GM21576 (cell line): Measurements from ENCODE around the gene BCOR.

ENCODE experiments used
- ATAC-seq: cut with Tn5 transposase; IDR thresholded peaks from one replicate; pipeline ENCODE4 v1.9.1; 2021; ENCODE audit warnings: mild to moderate bottlenecking, moderate library complexity; ENCODE audit not compliant: unreplicated experiment

Gene BCOR

GRCh38 chrX:40116925-40117324 is 19.2 kb upstream of the BCOR start:
- ATAC-seq, result no peak

DNA sequence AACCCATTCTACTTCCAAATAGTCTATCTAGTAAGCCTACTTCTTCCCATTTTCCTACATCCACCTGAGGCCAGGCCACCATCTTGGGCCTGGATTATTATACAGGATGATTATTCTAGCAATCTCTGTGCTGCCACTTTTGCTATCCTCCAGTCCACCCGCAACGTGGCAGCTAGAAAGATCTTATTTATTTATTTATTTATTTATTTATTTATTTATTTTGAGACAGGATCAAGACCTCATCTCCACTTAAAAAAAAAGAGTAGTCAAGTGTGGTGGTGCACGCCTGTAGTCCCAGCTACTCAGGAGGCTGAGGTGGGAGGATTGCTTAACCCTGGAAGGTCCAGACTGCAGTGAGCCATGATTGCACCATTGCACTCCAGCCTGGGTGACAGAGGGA is 15.2 kb upstream of the BCOR start:
- no peak for ATAC-seq

- no peak for ATAC-seq
Measured at GRCh38 chrX:40111868-40112267, 14.1 kb upstream of the BCOR start.

DNA sequence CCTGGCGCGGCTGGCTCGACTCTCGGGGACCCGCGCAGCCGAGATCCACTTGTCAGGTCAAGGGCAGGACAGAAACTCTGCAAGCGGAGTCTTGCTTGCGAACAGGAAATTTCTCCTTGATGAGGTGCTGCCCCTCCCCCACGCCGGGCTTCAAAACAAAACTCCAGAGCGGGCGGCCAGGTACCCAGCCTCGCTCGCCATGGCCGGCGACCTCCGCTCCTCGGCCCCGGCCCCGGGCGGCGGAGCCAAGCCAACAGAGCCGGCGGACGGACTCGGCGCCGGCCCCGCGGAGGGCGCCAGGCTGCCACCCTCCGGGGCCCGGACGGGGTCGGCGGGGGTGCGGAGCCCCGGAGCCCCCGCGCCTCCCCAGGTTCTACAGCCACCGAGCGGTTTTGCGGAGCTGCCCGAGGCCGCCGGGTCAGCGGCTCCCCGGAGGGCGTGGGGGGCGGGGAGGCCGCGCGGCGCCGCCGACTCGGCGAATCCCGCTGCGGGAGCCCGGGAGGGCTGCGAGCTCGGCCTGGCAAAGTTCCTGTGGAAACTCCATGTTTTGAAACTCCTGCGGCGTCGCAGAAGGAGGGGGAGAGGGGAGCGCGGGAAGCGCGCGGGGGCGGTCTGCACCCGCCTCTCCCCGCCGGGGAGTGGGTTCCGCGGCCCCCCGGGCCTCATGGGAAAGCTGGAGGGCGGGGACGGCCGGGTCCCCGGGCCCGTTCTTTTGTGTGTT is 11.7 kb upstream of the BCOR start:
- no peak for ATAC-seq

DNA sequence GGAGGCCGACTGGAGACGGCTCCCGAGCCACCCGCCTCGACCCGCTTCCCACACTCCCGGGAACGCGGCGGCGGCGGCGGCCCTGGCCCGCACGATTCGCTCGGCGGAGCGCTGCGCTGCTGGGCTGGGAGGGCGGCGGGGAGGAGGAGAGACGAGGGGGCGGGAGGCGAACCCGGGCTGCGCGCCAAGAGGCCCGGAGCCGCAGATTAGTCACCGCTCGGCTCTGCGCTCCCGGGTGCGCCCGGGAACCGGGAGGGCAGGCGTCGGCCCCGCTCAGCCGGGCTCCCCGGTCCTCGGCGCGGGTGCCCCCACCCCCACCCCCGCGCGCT is 11.2 kb upstream of the BCOR start:
- ATAC-seq, result no peak

DNA sequence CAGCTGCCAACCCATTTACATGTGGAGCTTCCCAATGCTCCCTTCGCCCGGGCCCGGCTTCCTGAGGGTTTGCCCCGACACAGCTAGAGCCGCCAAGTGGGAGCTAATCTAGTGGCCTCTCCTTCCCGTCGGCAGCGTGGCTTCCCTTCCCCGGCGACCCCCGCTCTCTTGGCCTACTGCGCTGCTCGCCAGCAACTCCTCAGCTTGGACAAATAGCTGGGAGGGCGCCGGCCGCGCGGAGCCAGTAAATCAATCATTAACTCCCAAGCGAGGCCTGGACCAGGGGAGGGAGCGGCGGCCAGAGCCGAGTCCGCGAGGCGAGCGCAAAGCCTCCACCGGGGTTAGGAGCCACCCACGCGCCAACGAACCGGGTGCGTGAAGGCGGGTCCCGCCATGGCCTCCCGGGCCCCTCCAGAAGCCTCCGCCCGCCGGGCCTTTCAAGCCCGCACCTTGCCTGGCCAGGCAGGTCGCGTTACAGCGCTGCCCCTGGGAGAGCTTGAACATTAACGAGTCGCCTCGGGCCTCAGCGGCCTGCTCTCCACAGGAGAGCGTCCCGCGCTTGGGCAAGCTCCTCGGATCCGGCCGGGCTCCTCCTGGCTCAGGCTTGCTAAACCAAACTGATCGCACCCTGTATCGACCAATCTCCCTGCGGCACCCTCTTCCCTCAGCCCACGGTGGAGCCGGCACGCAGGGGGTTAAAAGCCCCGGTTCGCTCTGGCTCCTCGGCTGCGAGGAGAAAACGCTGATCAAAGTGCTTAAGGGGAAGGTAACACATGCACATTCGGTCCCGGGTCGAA is 10.6 kb upstream of the BCOR start:
- ATAC-seq, result no peak

DNA sequence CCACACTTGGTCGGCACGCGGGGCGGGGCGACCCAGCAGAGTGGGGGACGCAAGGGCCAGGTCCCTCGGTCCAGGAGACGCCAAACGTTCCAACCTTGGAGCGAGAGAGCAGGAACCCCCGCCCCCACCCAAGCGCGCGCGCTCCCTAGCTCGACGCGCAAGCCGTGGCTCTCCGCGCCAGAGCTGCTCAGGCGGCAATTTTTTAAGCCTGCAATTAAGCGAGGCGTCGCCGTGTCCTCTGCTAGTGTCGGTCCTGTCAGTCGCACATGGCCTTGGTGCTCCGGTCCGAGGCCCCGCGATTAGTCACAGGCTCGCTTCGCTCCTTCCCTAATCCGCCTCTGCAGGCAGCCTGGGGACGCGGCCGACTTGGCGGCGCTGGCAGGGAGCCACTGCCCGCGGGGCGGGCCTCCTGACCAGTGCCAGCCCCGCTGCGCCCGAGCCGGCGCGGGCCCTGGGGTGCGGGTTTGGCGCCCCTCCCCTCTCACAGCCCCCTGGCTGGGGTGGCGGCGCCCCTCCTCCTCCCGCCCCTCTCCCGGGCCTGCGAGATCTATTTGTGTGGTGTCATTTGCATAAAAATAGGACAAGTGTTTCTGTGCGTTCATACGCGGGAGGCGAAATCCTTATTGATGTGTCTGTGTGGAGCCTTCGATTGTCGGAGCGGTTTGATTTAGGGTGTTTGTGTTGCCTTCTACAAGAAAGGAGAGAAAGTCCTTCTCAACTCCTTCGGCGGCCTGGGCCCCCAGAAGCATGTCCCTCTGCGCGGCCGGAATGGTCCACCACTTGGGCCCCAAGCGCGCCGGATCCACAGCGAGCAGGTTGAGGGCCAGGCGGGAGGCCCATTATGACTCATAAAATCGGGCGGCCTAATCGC is 9.8 kb upstream of the BCOR start:
- ATAC-seq, result no peak

- ATAC-seq, result no peak
Measured at GRCh38 chrX:40106676-40107290, 9.0 kb upstream of the BCOR start.

- ATAC-seq, result no peak
Measured at GRCh38 chrX:40105835-40106675, 8.3 kb upstream of the BCOR start.

GRCh38 chrX:40104985-40105834 is 7.5 kb upstream of the BCOR start:
- ATAC-seq, result peak; percentile 35

GRCh38 chrX:40104630-40104984 is 6.8 kb upstream of the BCOR start:
- peak; percentile 29 for ATAC-seq

GRCh38 chrX:40103565-40104323 is 6.0 kb upstream of the BCOR start:
- ATAC-seq, result no peak

DNA sequence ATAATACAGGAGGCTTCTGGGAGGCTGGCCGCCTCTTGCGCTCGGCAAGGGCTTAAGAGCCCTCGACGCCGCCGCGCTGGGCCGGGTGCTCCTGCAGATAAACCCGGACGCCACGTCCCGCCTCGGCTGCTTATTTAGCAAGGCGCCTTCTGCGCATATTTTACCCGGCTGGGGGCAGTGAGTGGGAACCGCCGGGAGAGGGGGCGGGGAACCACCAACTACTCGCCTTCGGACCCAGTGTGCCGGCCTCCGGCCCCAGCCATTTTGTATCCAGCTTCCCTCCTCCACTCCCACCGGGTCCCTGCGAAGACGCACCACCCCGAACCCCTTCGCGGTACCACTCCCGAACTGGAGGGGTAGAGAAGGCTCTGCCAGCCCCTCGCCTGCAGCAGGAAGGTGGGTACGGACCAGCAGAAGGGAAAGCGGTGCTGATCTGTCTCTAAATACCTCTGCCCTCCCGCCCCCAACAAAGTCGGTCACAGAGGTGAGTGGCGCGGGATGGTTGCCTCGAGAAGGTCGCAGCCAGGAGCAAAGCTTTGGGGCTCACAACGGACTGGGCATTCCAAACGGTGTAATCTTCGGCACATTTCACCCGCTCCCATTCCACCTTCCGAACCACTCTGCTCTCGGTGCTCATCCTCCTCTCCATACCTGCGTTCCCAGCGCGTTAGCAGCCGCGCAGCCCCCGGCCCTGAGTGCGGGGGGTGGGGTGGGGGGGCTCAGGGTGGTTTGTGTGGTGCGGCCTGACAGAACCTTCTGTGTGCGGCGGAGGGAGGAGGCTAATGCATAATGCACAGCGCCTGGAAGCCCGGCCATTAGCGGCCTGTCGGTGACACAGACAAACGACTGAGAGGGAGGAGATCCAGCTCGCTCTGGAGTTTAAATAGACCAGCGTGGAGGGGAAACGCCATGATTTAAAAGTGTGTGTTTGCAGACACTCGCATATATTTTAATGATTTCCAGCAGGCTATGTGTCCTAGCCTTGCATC is 4.9 kb upstream of the BCOR start:
- ATAC-seq, result no peak

- ATAC-seq, result no peak
Measured at GRCh38 chrX:40101430-40101802, 3.7 kb upstream of the BCOR start.

DNA sequence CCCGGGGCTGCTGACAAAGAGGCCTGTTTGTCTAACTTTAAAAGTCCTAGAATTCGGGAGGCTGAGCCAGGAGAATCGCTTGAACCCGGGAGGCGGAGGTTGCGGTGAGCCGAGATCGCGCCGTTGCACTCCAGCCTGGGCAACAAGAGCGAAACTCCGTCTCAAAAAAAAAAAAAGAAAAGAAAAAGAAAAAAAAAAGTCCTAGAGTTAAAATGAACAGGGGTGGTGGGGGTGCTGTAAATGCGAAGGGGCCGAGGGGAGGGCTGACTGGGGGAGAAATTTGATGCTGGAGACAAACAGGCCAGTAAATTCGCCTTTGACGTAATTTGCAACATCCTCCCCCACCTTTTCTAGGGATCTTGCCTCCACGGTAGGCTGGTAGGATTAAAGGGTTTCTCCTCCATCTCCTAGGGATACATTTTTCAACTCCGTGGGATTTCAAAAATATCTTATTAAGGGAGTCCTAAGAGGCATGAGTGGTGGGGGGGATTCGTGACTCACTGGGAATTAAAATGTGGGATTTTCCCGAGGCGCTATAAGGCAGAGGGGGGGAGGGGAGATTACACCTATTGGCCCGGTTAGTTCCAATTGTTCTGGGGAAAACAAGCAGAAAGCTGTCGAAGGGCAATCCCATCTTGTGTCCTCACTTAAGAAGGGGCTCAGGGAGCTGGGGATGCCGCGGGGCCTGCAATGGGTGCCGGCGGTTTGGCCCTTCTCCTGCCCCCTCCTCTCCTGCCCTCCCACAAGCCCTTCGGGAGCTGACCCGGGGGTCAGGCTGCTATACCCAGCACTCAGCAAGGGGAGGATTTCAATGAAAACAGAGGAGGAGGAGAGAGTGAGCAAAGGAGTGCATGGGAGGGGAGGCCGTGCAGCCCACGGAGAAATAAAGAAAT is 3.0 kb upstream of the BCOR start:
- ATAC-seq, result no peak

DNA sequence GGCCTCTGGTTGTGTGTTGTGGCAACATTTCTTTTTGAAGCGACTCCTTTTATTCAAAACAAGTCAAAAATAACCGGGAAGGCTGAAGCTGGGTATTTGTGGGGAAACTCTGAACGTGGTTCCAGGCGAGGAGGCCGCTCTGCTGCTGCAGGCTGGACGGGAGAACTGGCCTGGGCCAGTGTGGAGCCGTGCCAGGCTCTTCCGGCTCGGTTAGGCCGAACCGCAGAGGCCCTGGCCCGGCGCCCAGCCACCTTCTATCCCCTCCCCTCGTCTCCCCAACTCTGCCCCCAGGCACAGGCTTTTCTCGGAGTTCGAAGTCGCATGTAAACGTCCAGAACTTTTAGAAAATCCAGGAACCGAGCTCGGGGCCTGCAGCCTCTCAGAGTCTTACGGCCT is 2.4 kb upstream of the BCOR start:
- ATAC-seq, result no peak
